Activated T-helper 1 cell treated with Interleukin-2 at 50 U/mL for 16 hours (primary cell): Measurements from ENCODE around the gene MTLN.
"Not testable (repeated sequence)": the region's sequence is repeated elsewhere in the genome, so short reads cannot be mapped to it uniquely, and the experiment has no call there.

ENCODE experiments used
- DNase-seq: peaks from one replicate; pipeline ENCODE4 v3.0.0-alpha.2; 2020; ENCODE audit warnings: low read depth

MTLN gene, protein sequence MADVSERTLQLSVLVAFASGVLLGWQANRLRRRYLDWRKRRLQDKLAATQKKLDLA

DNA sequence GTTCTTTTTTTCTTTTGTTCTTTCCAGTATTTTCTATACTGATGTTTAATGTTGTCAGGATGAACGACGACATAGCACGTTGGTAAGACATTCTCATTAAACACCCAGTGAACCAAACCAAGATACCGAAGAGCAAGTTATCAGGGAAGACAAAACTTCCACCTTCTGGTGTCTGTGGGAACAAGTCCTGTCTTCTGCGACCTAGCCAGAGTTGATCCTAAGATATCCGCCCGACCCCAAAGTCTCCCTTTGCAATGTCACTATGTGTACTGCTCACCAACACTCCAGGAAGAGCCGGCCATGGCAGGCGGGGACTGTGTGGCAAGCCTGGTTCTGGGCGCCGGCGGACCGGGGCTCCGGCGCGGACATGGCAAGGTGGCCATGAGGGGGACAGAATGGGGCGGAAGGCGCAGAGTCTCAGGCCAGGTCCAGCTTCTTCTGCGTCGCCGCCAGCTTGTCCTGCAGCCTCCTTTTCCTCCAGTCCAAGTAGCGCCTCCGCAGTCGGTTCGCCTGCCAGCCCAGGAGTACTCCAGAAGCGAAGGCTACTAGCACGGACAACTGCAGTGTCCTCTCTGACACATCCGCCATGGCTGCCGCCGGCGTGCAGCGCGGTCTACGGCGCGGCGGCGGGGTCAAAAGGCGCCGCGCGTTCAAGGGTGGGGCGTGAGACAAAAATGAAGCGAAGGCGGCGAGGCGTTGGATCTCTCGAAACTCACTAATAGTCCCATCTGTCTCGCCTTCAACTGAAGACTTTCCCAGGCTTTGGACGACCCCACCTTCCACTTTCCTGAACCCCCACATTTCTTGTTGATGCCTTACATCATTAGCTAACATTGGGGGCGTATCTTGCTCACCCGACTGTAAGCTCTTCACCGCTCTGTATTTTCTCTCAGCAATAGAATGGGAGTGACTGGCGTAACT lies at the start of gene MTLN:
Gene MTLN (minus strand): TSS at position 610 of the 921 bp plus-strand sequence. CDS start 22 bp downstream, at position 588.
- peak; percentile 52 for DNase-seq

DNA sequence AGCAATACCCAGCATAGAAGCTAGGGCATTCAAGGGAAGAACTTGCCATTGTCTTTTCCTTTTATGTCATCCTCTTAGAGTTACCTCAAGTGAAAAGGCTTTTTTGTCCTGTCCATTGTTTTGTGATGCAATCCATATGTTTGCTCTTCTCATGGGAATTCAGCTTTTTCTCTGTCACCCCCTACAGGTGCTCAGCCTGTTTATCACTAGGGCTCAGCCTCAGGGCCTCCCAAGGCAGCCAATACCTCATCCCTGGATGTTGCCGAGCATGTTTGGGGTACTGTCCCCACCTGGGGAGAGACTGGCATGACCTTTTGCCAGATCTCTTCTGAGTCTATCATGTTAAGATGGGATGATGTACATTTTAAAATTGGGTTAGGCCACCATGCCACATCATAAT lies 49.6 kb upstream of the MTLN start:
- DNase-seq: not testable (repeated sequence)

DNA sequence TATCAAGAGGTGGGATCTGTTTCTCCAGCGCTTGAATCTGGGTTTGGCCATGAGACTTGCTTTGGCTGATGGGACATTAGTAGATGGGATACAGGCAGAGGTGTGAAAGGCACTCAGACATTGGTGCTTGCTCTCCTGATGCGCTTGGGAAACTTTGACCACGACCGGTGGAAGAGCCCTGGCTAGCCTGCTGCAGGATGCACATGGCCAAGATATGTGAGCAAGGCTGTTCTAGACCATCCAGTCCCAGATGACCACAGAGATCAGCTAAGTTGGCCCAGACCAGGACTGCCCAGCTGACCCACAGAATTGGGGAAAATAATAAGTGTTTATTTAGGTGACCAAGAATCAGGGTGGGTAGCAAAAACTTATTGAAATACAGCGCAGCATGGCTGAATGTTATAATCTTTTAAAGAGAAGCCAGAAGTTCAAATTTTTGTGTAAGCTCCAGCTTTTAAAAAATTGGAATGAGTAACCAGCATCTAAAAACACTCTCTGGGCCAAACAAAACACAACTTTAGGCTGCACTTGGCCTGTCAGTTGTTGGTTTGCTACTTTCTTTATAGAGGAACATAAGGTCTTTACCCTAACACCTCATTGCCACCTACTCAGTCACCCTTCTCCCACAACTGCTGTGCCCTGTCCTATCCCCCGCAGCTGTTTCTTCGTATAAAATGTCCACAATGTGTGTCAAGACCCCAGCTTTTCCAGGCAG lies 35.9 kb upstream of the MTLN start:
- not testable (repeated sequence) for DNase-seq

DNA sequence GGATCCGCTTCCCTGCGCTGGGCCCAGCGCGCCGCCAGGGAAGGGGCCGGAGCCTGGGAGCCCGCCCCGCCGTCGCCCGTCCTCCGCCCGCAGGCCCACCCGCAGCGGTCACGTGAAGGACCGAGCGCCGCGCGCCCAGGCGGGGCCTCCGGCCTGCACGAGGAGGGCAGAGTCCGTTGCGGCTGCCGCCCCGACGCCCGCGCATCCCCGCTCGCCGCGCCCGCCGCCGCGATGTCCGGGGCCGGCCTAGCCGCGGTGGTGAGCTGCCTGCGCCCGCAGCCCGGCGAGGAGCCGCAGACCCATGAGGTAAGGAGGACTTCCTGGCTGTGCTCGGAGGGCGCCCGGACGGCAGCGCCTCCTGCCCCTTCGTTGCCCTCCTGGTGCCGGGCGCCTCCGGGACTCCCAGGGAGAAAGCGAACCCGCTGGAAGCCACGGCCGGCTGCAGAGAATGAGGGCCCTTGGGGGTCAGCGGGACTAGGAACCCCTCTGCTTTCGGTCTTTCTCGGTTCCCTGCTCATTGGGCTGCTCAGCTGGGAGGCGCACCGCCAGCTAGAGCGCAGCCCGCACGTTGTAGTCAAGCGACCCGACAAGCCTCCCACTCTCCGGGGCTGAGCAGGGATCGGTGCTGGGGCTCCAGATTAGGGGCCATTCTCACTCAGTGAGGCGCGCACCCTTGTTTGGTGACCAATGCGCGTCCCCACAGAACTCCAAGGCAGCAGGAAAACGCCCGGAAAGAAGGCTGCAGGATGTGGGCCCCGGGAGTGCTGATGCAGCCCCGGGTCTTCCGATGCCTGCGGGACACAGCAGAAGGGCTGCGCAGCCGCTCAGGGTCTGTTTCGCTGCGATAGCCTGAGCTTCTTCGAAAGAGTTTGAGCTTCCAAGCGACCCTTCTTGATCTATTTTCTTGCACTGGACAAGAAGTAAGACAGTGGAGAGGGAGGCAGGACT lies 33.4 kb upstream of the MTLN start:
- DNase-seq: not testable (repeated sequence)

DNA sequence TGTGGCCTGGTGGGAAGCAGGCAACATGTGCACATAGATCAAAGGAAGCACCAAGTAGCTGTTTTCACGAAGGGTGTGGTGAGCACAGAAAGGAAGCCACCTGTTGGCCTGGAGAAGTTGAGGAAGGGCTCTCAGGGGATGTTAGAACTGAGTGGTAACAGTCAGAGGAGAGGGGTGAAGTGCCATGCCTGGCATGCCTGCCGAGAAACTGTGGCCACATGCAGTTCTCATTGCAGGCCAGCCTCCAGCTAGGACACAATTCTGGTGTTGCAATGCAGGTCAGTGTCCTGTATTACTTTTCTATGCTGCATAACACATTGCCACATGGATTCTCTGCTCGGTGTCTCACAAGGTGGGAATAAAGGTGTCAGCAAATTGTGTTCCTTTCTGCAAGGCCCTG lies 30.9 kb upstream of the MTLN start:
- not testable (repeated sequence) for DNase-seq

DNA sequence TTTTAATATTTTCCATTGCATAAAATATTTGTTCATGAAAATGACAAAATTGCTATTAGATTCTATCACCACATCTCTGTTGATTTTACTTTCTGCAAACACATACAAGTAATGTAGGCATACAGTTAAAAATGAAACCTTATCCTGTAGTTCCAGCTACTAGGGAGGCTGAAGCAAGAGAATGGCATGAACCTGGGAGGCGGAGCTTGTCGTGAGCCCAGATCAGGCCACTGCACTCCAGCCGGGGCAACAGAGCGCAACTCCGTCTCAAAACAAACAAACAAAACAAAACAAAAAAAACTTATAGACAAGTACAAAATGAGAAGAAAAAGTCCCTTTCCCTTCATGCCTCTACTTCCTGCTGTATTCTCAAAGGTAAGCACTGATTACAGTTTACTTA lies 22.2 kb upstream of the MTLN start:
- not testable (repeated sequence) for DNase-seq

DNA sequence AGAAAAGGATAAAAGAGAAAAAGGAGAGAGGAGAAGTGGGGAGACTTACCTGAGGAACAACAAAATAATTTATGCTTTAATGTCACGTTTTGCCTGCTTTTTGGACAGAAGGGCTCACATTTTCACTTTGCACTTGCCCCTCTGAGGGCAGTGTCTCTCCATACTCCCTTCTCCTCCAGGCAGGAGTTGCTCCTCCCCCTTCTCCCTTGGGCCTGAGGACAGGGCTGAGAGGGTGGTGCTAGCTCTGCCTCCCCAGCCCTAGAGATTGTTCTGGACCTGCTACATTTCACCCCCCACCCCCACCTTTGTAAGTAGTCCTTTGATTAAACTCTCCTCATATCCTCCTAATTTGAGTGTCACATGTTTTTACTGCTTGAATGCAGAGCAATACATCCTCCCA lies 17.5 kb upstream of the MTLN start:
- DNase-seq: not testable (repeated sequence)

DNA sequence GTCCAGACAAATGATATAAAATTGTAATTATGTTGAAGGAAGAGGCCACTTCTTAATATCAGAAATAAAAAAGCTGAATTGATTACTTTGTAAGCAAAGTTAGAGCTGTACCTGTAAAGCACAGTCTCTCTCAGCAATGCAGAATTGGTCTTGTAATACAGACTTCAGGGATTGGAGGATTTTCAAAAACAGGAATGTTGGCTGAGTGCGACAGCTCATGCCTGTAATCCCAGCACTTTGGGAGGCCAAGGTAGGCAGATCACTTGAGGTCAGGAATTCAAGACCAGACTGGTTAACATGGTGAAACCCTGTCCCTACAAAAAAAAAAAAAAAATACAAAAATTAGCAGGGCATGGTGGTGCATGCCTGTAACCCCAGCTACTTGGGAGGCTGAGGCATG lies 10.3 kb upstream of the MTLN start:
- DNase-seq: not testable (repeated sequence)

DNA sequence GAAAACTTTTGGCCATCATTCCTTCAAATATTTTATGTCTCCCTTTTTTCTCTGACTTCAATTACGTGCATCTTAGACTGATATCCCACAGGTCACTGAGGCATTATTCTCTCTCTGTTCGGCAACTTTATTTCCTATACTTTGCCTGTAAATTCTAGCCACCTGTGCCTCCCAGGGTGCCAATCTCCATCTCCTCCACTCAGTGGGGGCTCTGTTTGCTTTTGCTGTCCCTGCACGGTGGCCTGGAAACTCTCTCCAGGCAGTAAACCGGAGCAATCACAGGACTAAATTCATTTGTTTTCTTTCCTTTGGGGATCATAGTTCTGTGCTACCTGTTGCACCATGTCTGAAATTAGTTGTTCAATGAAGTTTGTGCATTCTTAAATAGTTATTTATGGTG lies 9.6 kb upstream of the MTLN start:
- no peak for DNase-seq

DNA sequence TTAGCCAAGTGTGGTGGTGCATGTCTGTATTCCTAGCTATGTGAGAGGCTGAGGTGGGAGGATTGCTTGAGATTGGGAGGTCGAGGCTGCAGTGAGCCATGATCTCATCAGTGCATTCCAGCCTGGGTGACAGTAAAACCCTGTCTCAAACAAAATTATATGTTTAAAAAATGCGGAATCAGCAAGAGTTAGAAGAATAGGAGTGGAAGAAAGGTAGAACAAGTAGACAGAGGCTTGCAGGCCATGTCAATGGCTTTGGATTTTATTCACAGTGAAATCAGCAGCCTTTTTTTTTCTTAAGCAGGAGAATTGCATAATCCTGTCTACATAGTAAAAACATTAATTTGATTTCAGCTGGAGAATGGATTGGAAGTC lies 7.8 kb upstream of the MTLN start:
- no peak for DNase-seq

DNA sequence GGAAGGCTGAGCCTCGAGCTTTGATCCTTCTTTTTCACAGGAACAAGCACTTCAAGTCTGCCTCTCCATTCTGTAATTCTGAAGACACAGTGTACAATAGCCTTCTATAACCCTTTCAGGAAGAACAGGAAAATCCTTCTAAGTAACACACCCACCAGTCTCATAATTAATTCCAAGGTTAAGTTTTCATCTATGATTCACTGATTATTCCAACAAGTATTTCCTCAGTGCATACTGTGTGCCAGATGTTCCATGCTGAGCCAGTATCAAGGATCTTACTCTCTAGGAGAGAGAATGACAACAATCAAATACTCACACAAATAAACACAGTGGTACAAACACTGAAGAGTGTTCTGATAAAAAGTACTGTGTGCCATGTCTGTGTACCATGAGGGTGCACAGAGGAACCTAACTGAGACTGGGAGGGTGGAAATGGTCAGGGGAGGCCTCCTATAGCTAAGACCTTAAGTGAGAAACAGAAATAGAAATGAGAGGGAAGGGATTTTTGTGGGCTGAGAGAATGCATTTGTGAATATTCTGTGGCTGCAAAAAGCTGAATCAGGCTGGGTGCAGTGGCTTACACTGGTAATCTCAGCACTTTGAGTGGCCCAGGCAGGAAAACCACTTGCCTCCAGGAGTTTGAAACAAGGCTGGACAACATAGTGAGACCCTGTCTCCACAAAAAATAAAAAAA lies 7.3 kb upstream of the MTLN start:
- DNase-seq: no peak

DNA sequence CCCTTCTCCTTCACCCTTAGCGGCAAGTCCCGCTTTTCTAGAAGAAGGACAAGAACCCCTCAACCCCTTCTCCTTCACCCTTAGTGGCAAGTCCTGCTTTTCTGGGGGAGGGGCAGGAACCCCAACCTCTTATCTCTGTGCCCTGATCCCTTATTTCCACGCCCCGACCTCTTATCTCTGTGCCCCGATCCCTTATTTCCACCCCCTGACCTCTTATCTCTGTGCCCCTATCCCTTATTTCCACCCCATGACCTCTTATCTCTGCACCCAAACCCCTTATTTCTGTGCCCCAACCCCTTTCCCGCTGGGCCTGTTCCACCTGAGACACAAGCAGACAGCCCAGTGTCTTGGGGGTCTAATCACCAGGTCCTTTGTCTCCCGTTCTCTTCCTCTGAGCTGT lies 6.5 kb upstream of the MTLN start:
- DNase-seq: not testable (repeated sequence)

DNA sequence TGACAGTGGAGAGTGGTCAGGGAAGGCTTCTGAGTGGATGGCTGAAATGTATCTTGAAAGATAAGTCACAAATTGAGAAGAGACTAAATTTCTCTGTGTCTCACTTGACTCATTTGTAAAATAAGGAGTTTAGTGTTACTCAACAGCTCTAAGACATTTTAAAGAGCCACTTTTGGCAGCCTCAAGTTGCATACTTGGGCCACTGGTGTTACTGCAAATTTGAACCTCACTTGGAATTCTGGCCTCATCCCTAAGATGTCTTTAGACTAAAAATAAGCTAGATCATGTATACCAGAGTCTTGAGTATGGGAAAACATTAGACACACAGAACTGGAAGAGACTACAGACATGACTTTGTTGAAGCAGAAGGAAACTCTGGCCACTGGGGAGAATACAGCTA lies 4.5 kb upstream of the MTLN start:
- no peak for DNase-seq

DNA sequence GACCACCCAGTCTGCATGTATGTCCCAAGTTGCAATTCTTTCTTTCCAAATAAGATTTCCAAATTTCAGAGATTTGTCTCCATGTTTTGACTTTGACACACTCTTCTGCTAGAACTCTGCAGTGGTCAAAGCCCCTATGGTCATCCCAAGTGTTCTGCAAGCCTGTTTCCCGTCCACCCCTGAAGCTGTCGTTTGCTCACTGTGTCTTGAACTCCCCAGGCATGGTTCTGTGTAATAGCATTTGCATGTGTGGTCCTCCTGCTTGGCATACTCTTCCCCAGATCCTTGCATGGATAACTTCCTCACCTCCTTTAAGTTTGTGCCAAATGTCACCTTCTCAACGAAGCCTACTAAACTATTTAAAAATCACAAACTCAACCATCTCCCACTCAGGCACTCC lies 3.9 kb upstream of the MTLN start:
- no peak for DNase-seq

DNA sequence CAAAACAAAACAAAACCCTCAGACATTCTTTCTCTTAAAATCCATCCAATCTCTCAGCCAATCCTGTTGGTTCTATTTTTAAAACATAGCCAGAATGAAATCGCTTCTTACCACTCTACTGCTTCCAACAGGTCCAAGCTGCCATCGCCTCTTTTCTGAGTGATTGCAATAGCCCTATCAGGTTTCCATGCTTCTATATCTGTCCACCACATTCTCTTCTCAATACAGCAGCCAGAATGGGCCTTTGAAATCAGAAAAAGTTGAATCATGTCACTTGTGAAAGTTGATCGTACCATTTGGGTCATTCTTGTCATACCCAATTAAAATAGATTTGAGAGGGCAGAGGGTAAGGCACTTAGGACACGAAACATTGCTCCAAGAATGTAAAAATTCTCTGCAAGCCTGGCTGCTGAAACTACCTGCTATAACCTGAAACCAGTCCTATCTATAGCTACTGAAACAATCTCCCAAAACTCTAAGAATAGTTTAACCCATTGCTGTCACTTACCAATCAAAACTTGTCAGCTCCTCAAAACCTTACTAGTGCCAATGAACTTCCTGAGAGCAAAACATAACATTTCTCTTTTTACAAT lies 3.3 kb upstream of the MTLN start:
- DNase-seq: no peak

DNA sequence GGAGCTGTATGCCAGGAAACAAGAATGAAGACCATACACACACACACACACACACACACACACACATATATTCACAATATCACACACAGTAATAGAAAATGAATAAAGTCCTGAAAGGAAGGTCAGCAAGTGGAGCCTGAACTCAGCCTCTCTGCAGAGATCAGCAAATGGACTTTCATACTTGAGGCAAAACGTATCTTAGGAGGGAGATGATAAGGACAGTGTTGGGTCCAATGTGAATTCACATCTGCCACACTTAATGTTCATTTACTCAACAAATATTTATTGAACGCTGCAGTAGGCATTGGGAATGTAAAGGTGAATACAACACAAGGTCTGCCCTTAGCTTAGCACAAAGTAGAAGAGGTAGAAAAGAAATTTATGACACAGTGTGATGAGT lies 2.7 kb upstream of the MTLN start:
- DNase-seq: no peak

DNA sequence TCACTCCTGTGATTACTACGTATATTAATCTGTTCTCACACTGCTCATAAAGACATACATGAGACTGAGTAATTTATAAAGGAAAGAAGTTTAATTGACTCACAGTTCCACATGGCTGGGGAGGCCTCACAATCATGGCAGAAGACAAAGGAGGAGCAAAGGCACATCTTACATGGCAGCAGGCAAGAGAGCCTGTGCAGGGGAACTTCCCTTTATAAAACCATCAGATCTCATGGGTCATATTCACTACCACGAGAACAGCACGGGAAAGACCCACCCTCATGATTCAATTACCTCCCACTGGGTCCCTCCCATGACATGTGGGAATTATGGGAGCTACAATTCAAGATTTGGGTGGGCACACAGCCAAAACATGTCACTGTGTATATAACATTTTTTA lies 1.2 kb upstream of the MTLN start:
- not testable (repeated sequence) for DNase-seq

DNA sequence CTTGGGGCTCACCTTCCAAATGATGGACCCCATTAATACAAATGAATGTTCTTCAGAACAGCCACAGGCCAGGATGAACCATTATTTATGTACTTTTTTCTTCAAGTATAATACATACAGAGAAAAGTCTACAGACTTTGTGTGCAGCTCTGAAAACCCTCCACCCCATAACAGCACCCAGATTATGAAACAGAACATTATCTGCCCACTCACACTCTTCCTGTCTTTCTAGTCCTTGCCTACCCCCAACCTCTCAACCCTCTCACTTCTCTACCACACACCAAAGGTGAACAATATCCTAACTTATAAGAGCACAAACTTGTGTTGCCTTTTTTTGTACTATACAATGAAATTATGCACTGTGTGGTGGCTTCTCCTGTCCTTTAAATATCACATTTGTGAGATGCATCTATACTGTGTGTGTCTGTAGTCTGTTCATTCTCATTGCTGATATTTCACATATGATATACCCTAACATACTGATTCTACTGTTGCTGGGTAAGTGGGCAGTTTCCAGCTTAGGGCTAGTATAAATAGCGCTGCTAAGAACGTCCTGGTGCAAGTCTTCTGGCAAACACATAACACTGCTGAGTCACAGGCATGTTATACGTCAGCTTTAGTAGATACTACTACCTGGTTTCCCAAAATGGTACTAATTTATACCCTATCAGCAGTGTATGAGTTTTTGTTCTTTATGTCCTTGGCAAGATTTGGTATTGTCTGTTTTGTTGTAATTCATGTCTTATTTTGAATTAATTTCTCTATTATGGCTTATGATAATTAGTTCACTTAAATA lies 6.5 kb downstream of the MTLN start:
- no peak for DNase-seq

DNA sequence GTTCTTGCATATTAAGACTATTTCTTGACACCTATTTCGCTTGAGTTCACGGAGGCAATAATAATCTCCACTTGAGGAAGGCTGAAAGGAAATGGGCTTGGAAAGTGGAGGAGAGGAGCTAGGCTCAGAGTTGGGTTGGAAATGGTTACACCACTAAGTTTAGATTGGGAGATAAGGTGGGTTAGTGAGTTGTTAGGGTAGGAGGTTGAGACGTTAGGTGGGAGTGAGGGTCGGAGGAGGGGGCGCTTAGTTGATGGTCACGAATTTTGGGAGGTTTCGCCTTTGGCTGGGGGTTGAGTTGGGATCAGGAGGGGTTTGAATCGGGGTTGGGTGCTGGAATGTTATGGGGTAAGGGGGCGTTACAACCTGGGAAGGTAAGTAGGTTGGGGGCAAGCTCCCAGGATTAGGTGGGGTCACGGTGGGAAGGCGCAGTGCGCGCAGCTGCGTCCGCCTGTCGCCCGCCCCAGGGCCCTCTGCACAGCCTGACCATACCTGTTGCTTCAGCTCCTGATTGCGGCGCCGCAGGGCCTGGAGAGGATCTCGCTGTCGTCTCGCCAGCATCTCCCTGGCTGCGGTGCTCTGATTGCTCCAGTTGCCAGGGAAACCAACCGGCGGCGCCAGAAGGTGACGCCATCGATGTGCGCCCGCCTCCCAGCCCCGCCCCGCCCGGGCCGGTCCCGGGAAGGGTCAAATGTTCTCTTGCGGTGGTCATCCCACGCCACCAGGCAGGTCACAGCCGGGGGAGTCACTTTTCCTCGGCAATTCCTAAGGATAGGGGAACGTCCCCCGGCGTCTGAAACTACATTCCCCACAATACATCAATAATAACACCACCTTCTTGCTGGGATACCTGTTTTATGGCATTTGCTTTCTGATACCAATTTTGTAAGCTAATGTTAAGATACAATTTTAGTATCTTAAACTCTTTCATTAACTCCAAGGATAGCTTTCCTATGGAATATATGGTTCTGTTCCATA lies 7.7 kb downstream of the MTLN start, which contains the start of gene NPHP1:
Gene NPHP1 (minus strand): TSS at position 606 of the 978 bp plus-strand sequence. CDS start 45 bp downstream, at position 561.
- DNase-seq: peak; percentile 70
